Measurements from ENCODE around the gene SCYL1. TPM values are rescaled to one million over a fixed set of nuclear protein-coding genes. Genes with fewer than 3 reads are reported as not detected.

SCYL1 gene
- total and polyA plus RNA-seq, 2 of the 4 experiments (the other 2 are of a cell fraction) = 96.4 to 150 TPM

GRCh38 chr11:65579291-65579690, 54.4 kb downstream of the SCYL1 start:
- H4K8ac ChIP-seq (ENCODE audit: low read depth in 2 of 2, low read length in 2 of 2) = no peak overlapping the region
- dilution Hi-C loops (cut with HindIII; ENCODE audit: low sequenced_read_pairs, unreplicated experiment) (no loop called here), in situ Hi-C loops (cut with MboI; ENCODE audit: low sequenced_read_pairs) (no loop called here), intact Hi-C loops (cut with micrococcal nuclease) (no loop called here)
- H3K14ac ChIP-seq (replicated peaks; ENCODE audit: low read depth, low read length) = no peak overlapping the region
- peaks cover 12% of the 10 kb centered on the region for H4K20me1 ChIP-seq (ENCODE audit: insufficient read depth, low read length)
- no peak overlapping the region for H2AFZ ChIP-seq (replicated peaks; ENCODE audit: low read length, poor library complexity)
- H3K36me3 ChIP-seq (ENCODE audit: control insufficient read depth, insufficient read depth, low read length) = peaks cover 33% of the 10 kb centered on the region; the same call in 1 of the 2 replicates
- no peak overlapping the region for H2BK20ac ChIP-seq (ENCODE audit: low read depth, low read length)
- no peak overlapping the region for H3K4ac ChIP-seq (ENCODE audit: low read depth, low read length)
- no peaks in the 10 kb centered on the region for H3K9me3 ChIP-seq (ENCODE audit: control insufficient read depth, insufficient read depth, low read length)
- CTCF ChIA-PET = no interaction called here
- H2AK9ac ChIP-seq (replicated peaks; ENCODE audit: low read depth, low read length, poor library complexity) = no peak overlapping the region
- no peak for TF ChIP-seq RCOR1 (IDR thresholded peaks at IDR 0.05; ENCODE audit: insufficient replicate concordance, low read length)
- TF ChIP-seq CEBPB (IDR thresholded peaks at IDR 0.05; ENCODE audit: low read depth, low read length) = peak; percentile 59
- TF ChIP-seq BHLHE40 (IDR thresholded peaks at IDR 0.05; ENCODE audit: low read depth, low read length) = no peak
- H3K4me1 ChIP-seq (ENCODE audit: control insufficient read depth, insufficient read depth, low read length) = peaks cover 26% of the 10 kb centered on the region
- ATAC-seq (ENCODE audit: low read depth) = no peak
- peaks cover 20 to 48% of the 10 kb centered on the region in 2 experiments; a peak in 3 of 4 replicates for H3K79me1 ChIP-seq (ENCODE audit: low read depth in 1 of 2, low read length in 2 of 2)
- no peak overlapping the region for H3K23ac ChIP-seq (ENCODE audit: low read depth, low read length)
- no TSS peak for BruUV-seq (replicated peaks)
- POLR2A ChIA-PET (ENCODE audit: unreplicated experiment) = no interaction called here
- H3K27me3 ChIP-seq (ENCODE audit: control insufficient read depth, insufficient read depth, low read length) = no peaks in the 10 kb centered on the region
- peaks cover 8% of the 10 kb centered on the region for H3K9me1 ChIP-seq (ENCODE audit: insufficient read depth, low read length)
- no peak overlapping the region for H3K4me2 ChIP-seq (ENCODE audit: low read depth, low read length)
- 100% methylated on average over 1 of the region's 4 CpGs; no CpG with 5 or more reads in 1 of the 2 experiments for WGBS, 2 experiments (ENCODE audit: extremely low coverage in 2 of 2, insufficient read length in 1 of 2)
- H2BK5ac ChIP-seq (ENCODE audit: low read depth, low read length, poor library complexity, severe bottlenecking) = no peak overlapping the region
- H4K5ac ChIP-seq (ENCODE audit: low read depth, low read length) = no peak overlapping the region
- no peak overlapping the region for H3K18ac ChIP-seq (ENCODE audit: low read depth, low read length)
- DNase-seq = no peak
- no peak overlapping the region for H2BK120ac ChIP-seq (ENCODE audit: low read depth, low read length)
- no peak overlapping the region for H3K4me3 ChIP-seq (ENCODE audit: insufficient read depth, low read depth, low read length)
- H3K9ac ChIP-seq (ENCODE audit: low read depth, low read length) = no peak overlapping the region
- no peak overlapping the region for H4K91ac ChIP-seq (ENCODE audit: insufficient read depth, low read depth, low read length)
- no peak overlapping the region for H3K56ac ChIP-seq (ENCODE audit: extremely low read depth, insufficient read depth, low read length)
- no peak overlapping the region for H2BK15ac ChIP-seq (ENCODE audit: low read depth, low read length)
- H3K27ac ChIP-seq (ENCODE audit: insufficient read depth, low read length) = no peak overlapping the region
- no peak overlapping the region for H2AK5ac ChIP-seq (ENCODE audit: low read depth, low read length)

All from IMR-90 (cell line).